HL-60 (cell line): ENCODE measurements around the gene OR4K14.

Experiments used
- GABPA ChIP-seq: IDR thresholded peaks from 2 replicates; pipeline ENCODE4 v1.6.1; 2012; ENCODE audit warnings: low read depth
- POLR2AphosphoS5 ChIP-seq: IDR thresholded peaks from 2 replicates; pipeline ENCODE4 v1.6.1; 2012; ENCODE audit warnings: low read depth
- SPI1 ChIP-seq: IDR thresholded peaks from 2 replicates; pipeline ENCODE4 v1.6.1; 2012; ENCODE audit warnings: low read depth, mild to moderate bottlenecking, borderline replicate concordance
- TF ChIP-seq, protein P1 (sequence below): IDR thresholded peaks from one replicate; pipeline ENCODE4 v1.5.1; 2011; ENCODE audit warnings: low read length, control low read depth, inconsistent platforms; ENCODE audit not compliant: insufficient read depth
- TF ChIP-seq, protein P2 (sequence below): IDR thresholded peaks from 2 replicates; pipeline ENCODE4 v1.6.1; 2012; ENCODE audit warnings: low read depth; ENCODE audit not compliant: insufficient replicate concordance

DNA sequence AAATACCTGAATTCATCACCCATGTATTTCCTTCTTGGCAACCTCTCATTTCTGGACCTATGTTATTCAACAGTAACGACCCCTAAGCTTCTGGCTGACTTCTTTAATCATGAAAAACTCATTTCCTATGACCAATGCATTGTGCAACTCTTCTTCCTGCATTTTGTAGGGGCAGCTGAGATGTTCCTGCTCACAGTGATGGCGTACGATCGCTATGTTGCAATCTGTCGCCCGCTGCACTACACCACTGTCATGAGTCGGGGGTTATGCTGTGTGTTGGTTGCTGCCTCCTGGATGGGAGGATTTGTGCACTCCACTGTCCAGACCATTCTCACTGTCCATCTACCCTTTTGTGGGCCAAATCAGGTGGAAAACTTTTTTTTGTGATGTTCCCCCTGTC, 16.8 kb downstream of the OR4K14 start:
- TF ChIP-seq, protein P1, sequence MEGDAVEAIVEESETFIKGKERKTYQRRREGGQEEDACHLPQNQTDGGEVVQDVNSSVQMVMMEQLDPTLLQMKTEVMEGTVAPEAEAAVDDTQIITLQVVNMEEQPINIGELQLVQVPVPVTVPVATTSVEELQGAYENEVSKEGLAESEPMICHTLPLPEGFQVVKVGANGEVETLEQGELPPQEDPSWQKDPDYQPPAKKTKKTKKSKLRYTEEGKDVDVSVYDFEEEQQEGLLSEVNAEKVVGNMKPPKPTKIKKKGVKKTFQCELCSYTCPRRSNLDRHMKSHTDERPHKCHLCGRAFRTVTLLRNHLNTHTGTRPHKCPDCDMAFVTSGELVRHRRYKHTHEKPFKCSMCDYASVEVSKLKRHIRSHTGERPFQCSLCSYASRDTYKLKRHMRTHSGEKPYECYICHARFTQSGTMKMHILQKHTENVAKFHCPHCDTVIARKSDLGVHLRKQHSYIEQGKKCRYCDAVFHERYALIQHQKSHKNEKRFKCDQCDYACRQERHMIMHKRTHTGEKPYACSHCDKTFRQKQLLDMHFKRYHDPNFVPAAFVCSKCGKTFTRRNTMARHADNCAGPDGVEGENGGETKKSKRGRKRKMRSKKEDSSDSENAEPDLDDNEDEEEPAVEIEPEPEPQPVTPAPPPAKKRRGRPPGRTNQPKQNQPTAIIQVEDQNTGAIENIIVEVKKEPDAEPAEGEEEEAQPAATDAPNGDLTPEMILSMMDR = no peak
- TF ChIP-seq, protein P2, sequence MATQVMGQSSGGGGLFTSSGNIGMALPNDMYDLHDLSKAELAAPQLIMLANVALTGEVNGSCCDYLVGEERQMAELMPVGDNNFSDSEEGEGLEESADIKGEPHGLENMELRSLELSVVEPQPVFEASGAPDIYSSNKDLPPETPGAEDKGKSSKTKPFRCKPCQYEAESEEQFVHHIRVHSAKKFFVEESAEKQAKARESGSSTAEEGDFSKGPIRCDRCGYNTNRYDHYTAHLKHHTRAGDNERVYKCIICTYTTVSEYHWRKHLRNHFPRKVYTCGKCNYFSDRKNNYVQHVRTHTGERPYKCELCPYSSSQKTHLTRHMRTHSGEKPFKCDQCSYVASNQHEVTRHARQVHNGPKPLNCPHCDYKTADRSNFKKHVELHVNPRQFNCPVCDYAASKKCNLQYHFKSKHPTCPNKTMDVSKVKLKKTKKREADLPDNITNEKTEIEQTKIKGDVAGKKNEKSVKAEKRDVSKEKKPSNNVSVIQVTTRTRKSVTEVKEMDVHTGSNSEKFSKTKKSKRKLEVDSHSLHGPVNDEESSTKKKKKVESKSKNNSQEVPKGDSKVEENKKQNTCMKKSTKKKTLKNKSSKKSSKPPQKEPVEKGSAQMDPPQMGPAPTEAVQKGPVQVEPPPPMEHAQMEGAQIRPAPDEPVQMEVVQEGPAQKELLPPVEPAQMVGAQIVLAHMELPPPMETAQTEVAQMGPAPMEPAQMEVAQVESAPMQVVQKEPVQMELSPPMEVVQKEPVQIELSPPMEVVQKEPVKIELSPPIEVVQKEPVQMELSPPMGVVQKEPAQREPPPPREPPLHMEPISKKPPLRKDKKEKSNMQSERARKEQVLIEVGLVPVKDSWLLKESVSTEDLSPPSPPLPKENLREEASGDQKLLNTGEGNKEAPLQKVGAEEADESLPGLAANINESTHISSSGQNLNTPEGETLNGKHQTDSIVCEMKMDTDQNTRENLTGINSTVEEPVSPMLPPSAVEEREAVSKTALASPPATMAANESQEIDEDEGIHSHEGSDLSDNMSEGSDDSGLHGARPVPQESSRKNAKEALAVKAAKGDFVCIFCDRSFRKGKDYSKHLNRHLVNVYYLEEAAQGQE = no peak
- no peak for TF ChIP-seq POLR2AphosphoS5
- TF ChIP-seq GABPA = no peak
- TF ChIP-seq SPI1 = no peak
